H1 (cell line): ENCODE data around the gene ZNF814.
"Not testable (repeated sequence)": the region's sequence is repeated elsewhere in the genome, so short reads cannot be mapped to it uniquely, and the experiment has no call there.

Experiments
- ATF2 ChIP-seq: IDR thresholded peaks from 2 replicates; pipeline ENCODE4 v1.6.1; 2012; ENCODE audit warnings: low read length, inconsistent platforms
- ATF3 ChIP-seq: IDR thresholded peaks from 2 replicates; pipeline ENCODE4 v1.6.1; 2011; ENCODE audit warnings: low read depth, mild to moderate bottlenecking, low read length; ENCODE audit not compliant: insufficient read depth
- CTCF ChIP-seq, 3 experiments: IDR thresholded peaks; 1 replicate in 2 of 3; 2 replicates in 1 of 3; pipeline versions ENCODE4 v1.5.1 to v1.6.1; 2011; ENCODE audit warnings: low read length in 3 of 3, mild to moderate bottlenecking in 3 of 3, inconsistent platforms in 2 of 3, low read depth in 1 of 3, moderate library complexity in 1 of 3; ENCODE audit not compliant: insufficient read depth in 1 of 3; ENCODE audit errors: control extremely low read depth in 1 of 3
- EGR1 ChIP-seq: IDR thresholded peaks from 2 replicates; pipeline ENCODE4 v1.6.1; 2011; ENCODE audit warnings: low read depth, low read length, borderline replicate concordance
- EZH2 ChIP-seq: fragments of 200-600 bp; sonication (generic); IDR thresholded peaks from 2 replicates; pipeline ENCODE4 v1.7.1; 2012; ENCODE audit warnings: low read depth, mild to moderate bottlenecking, moderate library complexity, low read length, inconsistent platforms; ENCODE audit not compliant: severe bottlenecking
- JUN ChIP-seq: IDR thresholded peaks from 2 replicates; pipeline ENCODE4 v1.6.1; 2011; ENCODE audit warnings: low read depth, mild to moderate bottlenecking, improper control_type of control experiment, low read length
- KDM1A ChIP-seq: fragments of 200-600, 300-600 bp; sonication (generic); IDR thresholded peaks from 2 replicates; pipeline ENCODE4 v1.7.1; 2016; ENCODE audit warnings: mild to moderate bottlenecking, low read length, borderline replicate concordance
- MAFK ChIP-seq: IDR thresholded peaks from 2 replicates; pipeline ENCODE4 v1.6.1; 2012; ENCODE audit warnings: low read depth, mild to moderate bottlenecking, improper control_type of control experiment, low read length
- MAX ChIP-seq: IDR thresholded peaks from 2 replicates; pipeline ENCODE4 v1.6.1; 2012; ENCODE audit warnings: inconsistent platforms
- POLR2A ChIP-seq, 2 experiments: IDR thresholded peaks; 1 replicate in 1 of 2; 2 replicates in 1 of 2; pipeline ENCODE4 v1.6.1; 2011; ENCODE audit warnings: low read depth in 2 of 2, low read length in 2 of 2, mild to moderate bottlenecking in 2 of 2; ENCODE audit errors: control extremely low read depth in 1 of 2
- TAF1 ChIP-seq: IDR thresholded peaks from 2 replicates; pipeline ENCODE4 v1.6.1; 2011; ENCODE audit warnings: mild to moderate bottlenecking, low read depth, low read length
- USF2 ChIP-seq: IDR thresholded peaks from 2 replicates; pipeline ENCODE4 v1.6.1; 2011; ENCODE audit warnings: low read length, improper control_type of control experiment
- ZNF274 ChIP-seq: IDR thresholded peaks from 2 replicates; pipeline ENCODE4 v1.7.0; 2012; ENCODE audit warnings: low read length, borderline replicate concordance; ENCODE audit errors: extremely low read depth

- TF ChIP-seq CTCF (IDR thresholded peaks at IDR 0.05; ENCODE audit: control extremely low read depth in 1 of 3, insufficient read depth in 1 of 3, low read depth in 1 of 3, low read length in 3 of 3); JUN; KDM1A; MAX; MAFK; ZNF274; EZH2; USF2; TAF1; POLR2A (IDR thresholded peaks at IDR 0.05; ENCODE audit: control extremely low read depth in 1 of 2, low read depth in 2 of 2, low read length in 2 of 2); ATF3; ATF2; EGR1: not testable (repeated sequence)
Measured at GRCh38 chr19:57821501-57821900, 67.3 kb downstream of the ZNF814 start.
